Central memory CD8-positive, alpha-beta T cell (primary cell): ENCODE measurements around the gene SELE.

Source experiments
- ATAC-seq: fragments of 150-1000 bp; cut with Tn5 transposase; replicated peaks from 2 replicates; pipeline ENCODE4 v1.10.0; 2022; ENCODE audit warnings: mild to moderate bottlenecking, moderate FRiP score, moderate number of reproducible peaks; ENCODE audit not compliant: poor library complexity, severe bottlenecking; ENCODE audit errors: extremely low read depth
- DNase-seq, 2 donors: peaks; one replicate each; pipeline ENCODE4 v3.0.0; 2021; ENCODE audit warnings: low spot score in 2 of 2
- H3K27ac Mint-ChIP-seq: one replicate; pipeline ENCODE4 v1.8.0; 2022; ENCODE audit warnings: low read depth, mild to moderate bottlenecking, moderate library complexity, mixed read lengths
- H3K27me3 Mint-ChIP-seq: one replicate; pipeline ENCODE4 v1.8.0; 2022; ENCODE audit warnings: mixed read lengths
- H3K36me3 Mint-ChIP-seq: one replicate; pipeline ENCODE4 v1.8.0; 2022; ENCODE audit warnings: mild to moderate bottlenecking, moderate library complexity, mixed read lengths; ENCODE audit not compliant: insufficient read depth
- H3K4me1 Mint-ChIP-seq: one replicate; pipeline ENCODE4 v1.8.0; 2022; ENCODE audit warnings: mixed read lengths
- H3K4me3 Mint-ChIP-seq: one replicate; pipeline ENCODE4 v1.8.0; 2022; ENCODE audit warnings: mild to moderate bottlenecking, moderate library complexity, mixed read lengths
- H3K9me3 Mint-ChIP-seq: one replicate; pipeline ENCODE4 v1.8.0; 2022; ENCODE audit warnings: mixed read lengths

The SELE gene, protein sequence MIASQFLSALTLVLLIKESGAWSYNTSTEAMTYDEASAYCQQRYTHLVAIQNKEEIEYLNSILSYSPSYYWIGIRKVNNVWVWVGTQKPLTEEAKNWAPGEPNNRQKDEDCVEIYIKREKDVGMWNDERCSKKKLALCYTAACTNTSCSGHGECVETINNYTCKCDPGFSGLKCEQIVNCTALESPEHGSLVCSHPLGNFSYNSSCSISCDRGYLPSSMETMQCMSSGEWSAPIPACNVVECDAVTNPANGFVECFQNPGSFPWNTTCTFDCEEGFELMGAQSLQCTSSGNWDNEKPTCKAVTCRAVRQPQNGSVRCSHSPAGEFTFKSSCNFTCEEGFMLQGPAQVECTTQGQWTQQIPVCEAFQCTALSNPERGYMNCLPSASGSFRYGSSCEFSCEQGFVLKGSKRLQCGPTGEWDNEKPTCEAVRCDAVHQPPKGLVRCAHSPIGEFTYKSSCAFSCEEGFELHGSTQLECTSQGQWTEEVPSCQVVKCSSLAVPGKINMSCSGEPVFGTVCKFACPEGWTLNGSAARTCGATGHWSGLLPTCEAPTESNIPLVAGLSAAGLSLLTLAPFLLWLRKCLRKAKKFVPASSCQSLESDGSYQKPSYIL

DNA sequence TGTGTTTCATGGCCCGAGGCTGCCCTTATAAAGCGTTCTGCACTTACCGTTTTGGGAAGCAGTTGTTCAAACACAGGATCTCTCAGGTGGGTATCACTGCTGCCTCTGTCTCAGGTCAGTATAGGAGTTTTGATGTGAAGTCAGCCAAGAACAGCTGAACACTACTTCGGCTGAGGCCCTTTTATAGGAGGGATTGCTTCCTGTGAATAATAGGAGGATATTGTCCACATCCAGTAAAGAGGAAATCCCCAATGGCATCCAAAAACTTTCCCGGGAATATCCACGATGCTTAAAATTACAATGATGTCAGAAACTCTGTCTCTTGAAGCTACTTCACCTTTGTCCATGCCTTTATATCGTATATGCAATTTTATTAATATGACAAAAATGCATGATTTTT, at the start of gene SELE:
SELE (minus strand) TSS at position 156 of the 400 bp plus-strand sequence. CDS start 467 bp downstream, outside the sequence.
- Mint-ChIP-seq H3K4me3 (no peak within 1 kb of the TSS), H3K4me1 (no peaks in the 10 kb centered on the region), H3K36me3 (no peaks in the 10 kb centered on the region), H3K9me3 (no peaks in the 10 kb centered on the region), H3K27me3 (peaks cover 29% of the 10 kb centered on the region), H3K27ac (no peak within 1 kb of the TSS)
- DNase-seq: no peak
- ATAC-seq: no peak

DNA sequence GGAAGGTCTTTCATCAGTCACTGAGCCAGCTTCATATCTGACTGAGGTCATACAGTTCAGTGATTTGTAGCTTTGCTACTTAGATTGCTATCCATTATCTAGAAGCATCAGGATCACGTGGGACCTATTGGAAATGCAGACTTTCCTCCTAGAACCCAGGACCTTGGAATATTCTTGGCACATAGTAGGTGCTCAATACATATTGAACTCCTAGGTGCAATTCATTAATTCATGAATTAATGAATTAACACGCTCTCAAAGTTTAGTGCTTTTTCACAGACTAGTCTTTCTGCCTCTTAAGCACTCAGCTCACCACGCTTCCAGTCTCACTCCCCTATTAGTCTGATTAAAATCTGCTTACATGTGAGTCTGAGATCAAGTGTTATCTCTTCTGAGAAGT, 48.7 kb upstream of the SELE start:
- H3K4me3 Mint-ChIP-seq: no peak overlapping the region
- DNase-seq (no peak), ATAC-seq (no peak)
- peaks cover 52% of the 10 kb centered on the region for H3K27me3 Mint-ChIP-seq
- H3K4me1 Mint-ChIP-seq: no peaks in the 10 kb centered on the region
- no peak overlapping the region for H3K27ac Mint-ChIP-seq
- H3K36me3 Mint-ChIP-seq: no peaks in the 10 kb centered on the region
- H3K9me3 Mint-ChIP-seq: no peaks in the 10 kb centered on the region

DNA sequence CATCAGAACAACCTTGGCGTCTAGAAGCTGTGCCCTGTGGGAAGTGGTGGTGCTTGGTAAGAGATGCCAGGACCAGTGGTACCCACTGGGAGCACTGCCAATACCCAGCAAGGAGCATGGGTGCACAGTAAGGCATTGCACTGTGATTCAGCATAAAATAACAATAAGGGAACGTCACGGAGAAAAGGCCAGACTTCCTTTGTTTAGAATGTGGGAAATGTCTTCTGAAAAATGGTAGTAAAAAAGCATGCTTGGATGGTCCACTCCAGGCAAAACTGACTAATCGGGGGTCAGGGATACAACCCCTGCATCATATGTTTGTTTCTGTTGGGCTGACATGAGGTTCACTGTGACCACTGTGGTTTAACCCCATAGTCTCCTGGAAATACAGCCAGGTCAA, 46.1 kb upstream of the SELE start:
- H3K4me3 Mint-ChIP-seq: no peak overlapping the region
- ATAC-seq (no peak), DNase-seq (no peak)
- H3K36me3 Mint-ChIP-seq: no peaks in the 10 kb centered on the region
- H3K27ac Mint-ChIP-seq: no peak overlapping the region
- H3K27me3 Mint-ChIP-seq: peaks cover 32% of the 10 kb centered on the region
- no peaks in the 10 kb centered on the region for H3K9me3 Mint-ChIP-seq
- H3K4me1 Mint-ChIP-seq: no peaks in the 10 kb centered on the region

DNA sequence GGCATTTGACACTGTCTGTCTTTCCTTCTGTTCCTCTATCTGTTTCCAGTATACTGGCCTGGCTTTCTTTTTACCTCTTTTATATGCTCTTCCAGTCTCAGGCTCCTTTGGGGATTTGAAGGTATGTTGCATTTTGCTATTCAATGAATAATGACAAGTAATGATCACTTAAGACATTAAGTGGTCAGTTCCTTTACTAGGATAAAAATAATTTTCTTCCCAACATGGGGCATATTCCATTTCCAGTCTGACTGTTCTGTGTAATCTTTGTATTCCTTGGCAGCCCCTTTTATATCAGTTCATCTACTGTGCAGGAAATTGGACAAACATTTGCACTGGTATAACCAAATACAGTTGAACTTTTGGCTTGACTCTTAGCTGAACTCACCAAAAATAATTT, 45.3 kb upstream of the SELE start:
- ATAC-seq (no peak), DNase-seq (no peak)
- no peaks in the 10 kb centered on the region for H3K9me3 Mint-ChIP-seq
- no peak overlapping the region for H3K27ac Mint-ChIP-seq
- peaks cover 24% of the 10 kb centered on the region for H3K27me3 Mint-ChIP-seq
- H3K36me3 Mint-ChIP-seq: no peaks in the 10 kb centered on the region
- no peak overlapping the region for H3K4me3 Mint-ChIP-seq
- no peaks in the 10 kb centered on the region for H3K4me1 Mint-ChIP-seq

DNA sequence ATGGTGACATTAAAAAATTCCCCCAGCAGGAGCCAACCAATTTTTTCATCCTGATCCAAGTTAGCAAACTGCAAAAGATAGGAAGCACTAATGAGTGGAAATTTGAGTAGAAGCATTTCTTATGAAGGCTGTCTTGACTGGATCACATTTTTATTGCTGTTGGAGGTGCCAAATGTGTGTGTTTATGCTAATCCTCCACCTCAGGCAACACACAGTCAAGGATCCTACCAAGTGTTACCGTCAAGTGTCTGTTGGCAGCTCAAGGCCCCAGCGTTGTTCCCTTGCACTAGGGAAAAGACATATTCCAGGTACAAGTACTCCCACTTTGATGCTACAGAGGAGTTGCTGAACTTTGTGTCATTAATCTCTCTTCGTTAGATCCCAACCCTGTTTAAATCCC, 42.6 kb upstream of the SELE start:
- ATAC-seq (no peak), DNase-seq (no peak)
- no peak overlapping the region for H3K4me3 Mint-ChIP-seq
- no peak overlapping the region for H3K27ac Mint-ChIP-seq
- H3K4me1 Mint-ChIP-seq: no peaks in the 10 kb centered on the region
- no peaks in the 10 kb centered on the region for H3K36me3 Mint-ChIP-seq
- H3K9me3 Mint-ChIP-seq: no peaks in the 10 kb centered on the region
- H3K27me3 Mint-ChIP-seq: no peaks in the 10 kb centered on the region

DNA sequence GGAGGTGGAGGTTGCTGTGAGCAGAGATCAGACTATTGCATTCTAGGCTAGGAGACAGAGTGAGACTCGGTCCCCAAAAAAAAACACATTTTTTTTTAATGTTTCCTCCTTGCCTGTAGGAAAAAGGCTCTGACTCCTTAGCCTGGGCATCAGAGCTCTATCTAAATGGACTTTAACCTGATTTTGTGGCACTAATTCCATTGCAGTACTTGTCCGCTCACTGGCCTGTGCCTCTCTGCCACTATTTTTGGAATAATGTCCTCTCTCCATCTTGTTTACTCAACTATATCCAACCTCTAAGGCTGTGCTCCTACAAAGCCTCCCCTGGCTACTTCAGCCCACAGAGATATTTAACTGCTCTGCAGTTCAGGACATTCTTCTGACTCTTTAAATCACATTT, 34.3 kb upstream of the SELE start:
- ATAC-seq (no peak), DNase-seq (no peak)
- no peak overlapping the region for H3K27ac Mint-ChIP-seq
- H3K36me3 Mint-ChIP-seq: no peaks in the 10 kb centered on the region
- no peaks in the 10 kb centered on the region for H3K4me1 Mint-ChIP-seq
- H3K4me3 Mint-ChIP-seq: no peak overlapping the region
- no peaks in the 10 kb centered on the region for H3K9me3 Mint-ChIP-seq
- H3K27me3 Mint-ChIP-seq: peaks cover 26% of the 10 kb centered on the region

DNA sequence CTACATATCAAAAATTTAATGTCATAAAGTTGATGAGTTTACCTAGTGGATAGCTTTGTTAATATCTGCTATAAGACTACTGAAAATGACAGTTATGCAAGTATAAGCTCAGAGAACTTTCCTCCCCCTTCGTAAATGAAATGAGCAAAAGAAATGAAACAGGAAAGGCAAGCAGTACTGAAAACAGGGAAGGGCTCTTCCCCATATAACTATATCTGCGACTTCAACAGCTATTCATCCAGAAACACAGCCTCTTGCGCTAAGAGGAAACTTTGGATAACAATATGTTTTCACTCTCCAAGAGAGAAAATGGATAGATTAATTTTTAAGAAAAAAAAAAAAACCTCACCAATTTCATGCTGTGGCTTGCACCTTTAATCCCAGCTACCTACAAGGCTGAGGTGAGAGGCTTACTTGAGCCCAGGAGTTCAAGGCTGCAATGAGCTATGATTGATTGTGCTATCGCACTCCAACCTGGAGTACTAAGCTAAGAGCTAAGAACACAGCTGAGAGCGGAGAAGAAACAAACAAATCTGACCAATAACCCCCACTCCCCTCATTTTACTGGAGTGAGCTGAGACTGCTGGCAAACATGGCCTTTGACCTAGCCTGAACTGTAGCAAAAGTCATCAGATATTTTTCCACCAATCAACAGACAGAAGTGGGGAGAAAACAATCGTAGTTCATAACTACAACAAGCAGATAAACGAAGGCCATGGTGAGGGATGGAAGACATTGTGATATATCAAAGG, 31.9 kb upstream of the SELE start:
- H3K36me3 Mint-ChIP-seq: no peaks in the 10 kb centered on the region
- H3K9me3 Mint-ChIP-seq: no peaks in the 10 kb centered on the region
- H3K27ac Mint-ChIP-seq: no peak overlapping the region
- ATAC-seq (no peak), DNase-seq (no peak)
- H3K4me1 Mint-ChIP-seq: no peaks in the 10 kb centered on the region
- peaks cover 26% of the 10 kb centered on the region for H3K27me3 Mint-ChIP-seq
- no peak overlapping the region for H3K4me3 Mint-ChIP-seq

DNA sequence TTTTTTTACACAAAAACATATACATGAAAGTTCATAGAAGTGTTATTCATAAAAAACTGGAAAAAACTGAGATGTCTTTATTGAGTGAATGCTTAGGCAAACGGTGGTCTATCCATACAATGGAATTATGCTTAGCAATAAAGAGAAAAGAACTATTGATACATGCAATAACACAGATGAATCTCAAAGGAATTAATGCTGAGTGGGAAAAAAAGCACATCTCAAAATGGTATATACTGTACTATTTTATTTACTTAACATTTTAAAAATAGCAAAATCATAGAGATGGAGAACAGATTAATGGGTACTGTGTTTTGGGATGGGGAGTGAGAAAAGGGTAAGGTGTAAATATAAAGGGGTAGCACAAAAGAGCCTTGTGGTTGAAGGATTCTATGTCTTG, 31.0 kb upstream of the SELE start:
- Mint-ChIP-seq H3K27me3 (peaks cover 26% of the 10 kb centered on the region), H3K27ac (no peak overlapping the region), H3K36me3 (no peaks in the 10 kb centered on the region), H3K4me3 (no peak overlapping the region), H3K9me3 (no peaks in the 10 kb centered on the region), H3K4me1 (no peaks in the 10 kb centered on the region)
- ATAC-seq (no peak), DNase-seq (no peak)

DNA sequence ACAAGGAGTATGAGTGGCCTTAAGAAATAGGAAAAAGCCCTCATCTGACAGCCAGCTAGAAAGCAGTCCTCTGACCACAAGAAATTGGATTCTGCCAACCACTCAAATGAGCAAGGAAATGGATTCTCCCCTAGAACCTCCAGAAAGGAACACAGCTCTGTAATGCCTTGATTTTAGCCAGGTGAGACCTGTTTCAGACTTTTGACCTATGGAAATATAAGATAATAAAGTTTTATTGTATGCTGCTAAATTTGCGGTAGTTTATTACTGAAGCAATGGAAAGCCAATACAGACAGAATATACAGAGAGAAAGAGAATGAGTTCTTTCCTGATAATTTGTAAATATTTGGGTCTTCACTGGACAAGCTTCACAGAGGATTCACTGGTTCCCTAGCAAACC, 28.8 kb upstream of the SELE start:
- H3K4me1 Mint-ChIP-seq: no peaks in the 10 kb centered on the region
- DNase-seq (no peak), ATAC-seq (no peak)
- no peaks in the 10 kb centered on the region for H3K9me3 Mint-ChIP-seq
- H3K27me3 Mint-ChIP-seq: peaks cover 19% of the 10 kb centered on the region
- no peak overlapping the region for H3K4me3 Mint-ChIP-seq
- no peak overlapping the region for H3K27ac Mint-ChIP-seq
- no peaks in the 10 kb centered on the region for H3K36me3 Mint-ChIP-seq

DNA sequence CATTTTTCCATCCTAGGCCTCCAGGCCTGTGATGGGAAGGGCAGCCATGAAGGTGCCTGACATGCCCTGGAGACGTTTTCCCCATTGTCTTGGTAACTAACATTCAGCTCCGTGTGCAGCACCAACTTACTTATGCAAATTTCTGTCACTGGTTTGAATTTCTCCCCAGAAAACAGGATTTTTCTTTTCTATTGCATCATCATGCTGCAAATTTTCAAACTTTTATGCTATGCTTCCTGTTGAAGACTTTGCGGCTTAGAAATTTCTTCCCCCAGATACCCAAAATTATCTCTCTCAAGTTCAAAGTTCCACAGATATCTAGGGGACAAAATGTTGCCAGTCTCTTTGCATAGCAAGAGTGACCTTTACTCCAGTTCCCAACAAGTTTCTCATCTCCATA, 25.2 kb upstream of the SELE start:
- H3K27ac Mint-ChIP-seq: no peak overlapping the region
- no peak for DNase-seq
- ATAC-seq: no peak
- H3K9me3 Mint-ChIP-seq: no peaks in the 10 kb centered on the region
- no peaks in the 10 kb centered on the region for H3K36me3 Mint-ChIP-seq
- H3K27me3 Mint-ChIP-seq: peaks cover 22% of the 10 kb centered on the region
- H3K4me3 Mint-ChIP-seq: no peak overlapping the region
- no peaks in the 10 kb centered on the region for H3K4me1 Mint-ChIP-seq

DNA sequence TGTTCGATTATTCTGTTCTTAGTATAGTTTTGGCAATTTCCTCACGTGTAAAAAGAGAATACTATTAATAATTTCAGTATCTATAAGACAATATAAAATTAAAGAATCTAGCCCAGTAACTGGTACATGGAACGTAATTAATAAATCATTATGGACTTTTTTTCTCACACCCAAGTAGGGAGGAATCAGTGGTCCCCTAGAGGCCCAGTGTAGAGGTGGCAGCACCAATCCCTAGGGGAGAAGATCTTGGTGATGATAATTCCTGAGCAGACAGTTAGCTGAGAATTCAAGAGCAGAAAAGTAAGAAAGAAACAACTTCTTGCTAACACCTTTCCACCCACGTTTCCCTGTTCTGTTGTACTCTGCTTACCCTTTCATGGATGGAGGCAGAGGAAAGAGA, 19.7 kb upstream of the SELE start:
- no peak for ATAC-seq
- Mint-ChIP-seq H3K9me3 (no peaks in the 10 kb centered on the region), H3K27ac (no peak overlapping the region), H3K27me3 (peaks cover 30% of the 10 kb centered on the region), H3K36me3 (no peaks in the 10 kb centered on the region), H3K4me3 (no peak overlapping the region), H3K4me1 (no peaks in the 10 kb centered on the region)
- no peak for DNase-seq

DNA sequence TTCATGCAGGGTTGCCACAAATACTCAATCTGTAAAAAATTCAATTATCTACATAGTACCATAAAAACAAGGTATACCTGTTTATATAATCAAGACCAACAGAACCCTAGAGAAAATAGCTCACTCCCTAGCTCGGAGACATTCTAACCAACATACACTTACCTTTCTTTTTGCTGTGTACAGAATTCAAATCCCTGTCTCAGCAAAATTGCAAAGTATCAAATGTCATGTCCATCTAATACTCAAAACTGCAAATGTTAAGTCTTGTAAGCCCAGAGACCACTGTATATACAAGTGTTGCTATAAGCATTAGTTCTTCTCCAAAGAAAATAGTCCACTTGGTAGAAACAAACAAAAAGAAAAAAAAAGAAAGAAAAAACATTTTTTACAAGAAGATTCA, 16.2 kb upstream of the SELE start:
- Mint-ChIP-seq H3K27ac (no peak overlapping the region), H3K4me3 (no peak overlapping the region), H3K9me3 (no peaks in the 10 kb centered on the region), H3K27me3 (peaks cover 26% of the 10 kb centered on the region), H3K36me3 (no peaks in the 10 kb centered on the region), H3K4me1 (no peaks in the 10 kb centered on the region)
- no peak for ATAC-seq
- no peak for DNase-seq

DNA sequence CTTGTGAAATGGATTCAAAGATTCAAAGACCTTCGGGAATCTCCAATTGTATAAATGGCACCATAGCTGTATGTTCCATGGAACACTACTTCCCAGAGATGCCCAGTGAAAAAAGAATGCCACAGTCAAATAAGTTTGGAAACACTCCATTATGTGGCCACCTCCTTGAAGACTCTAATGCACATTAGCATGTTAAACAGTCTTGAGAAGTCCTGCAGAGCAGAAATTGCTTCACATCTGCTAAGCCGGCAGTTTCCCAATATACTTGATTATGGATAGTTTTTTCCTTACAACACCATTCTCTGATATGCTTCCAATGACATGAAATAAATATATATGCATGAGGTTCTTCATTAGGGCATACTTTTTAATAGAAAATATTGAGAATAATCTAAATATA, 12.7 kb upstream of the SELE start:
- Mint-ChIP-seq H3K4me1 (no peaks in the 10 kb centered on the region), H3K27ac (no peak overlapping the region), H3K4me3 (no peak overlapping the region), H3K9me3 (peaks cover 5% of the 10 kb centered on the region), H3K27me3 (peaks cover 20% of the 10 kb centered on the region), H3K36me3 (no peaks in the 10 kb centered on the region)
- ATAC-seq (no peak), DNase-seq (no peak)
